K562 (cell line): ENCODE measurements around the gene ABCA8. TPM values are rescaled to one million over a fixed set of nuclear protein-coding genes. Genes with fewer than 3 reads are reported as not detected.
A peak's percentile ranks its signal among the peaks of the same experiment; 100 is the strongest.

Experiments used
- CBX2 ChIP-seq: fragments of 200-600 bp; sonication (generic); IDR thresholded peaks from one replicate; pipeline ENCODE4 v1.6.1; 2012; ENCODE audit warnings: mild to moderate bottlenecking, low read length, inconsistent platforms; ENCODE audit not compliant: insufficient read depth, poor library complexity, severe bottlenecking
- CREB1 ChIP-seq, 2 experiments: sonication (generic) in 1 of 2; formaldehyde crosslinking in 1 of 2; IDR thresholded peaks; 2 replicates each; pipeline versions ENCODE4 v1.6.1 to v1.8.0; 2012 to 2022; ENCODE audit warnings: inconsistent platforms in 1 of 2, mild to moderate bottlenecking in 1 of 2, missing genetic modification reagents in 1 of 2, moderate library complexity in 1 of 2
- DIDO1 ChIP-seq: fragments of 450-650 bp; IDR thresholded peaks from 2 replicates; pipeline ENCODE4 v1.6.1; 2016; ENCODE audit warnings: low read depth, missing biosample characterization, missing genetic modification characterization
- NFE2 ChIP-seq: IDR thresholded peaks from 2 replicates; pipeline ENCODE4 v1.6.1; 2014; ENCODE audit warnings: antibody characterized with exemption, low read depth
- NFIC ChIP-seq: fragments of 450-650 bp; IDR thresholded peaks from 2 replicates; pipeline ENCODE4 v1.6.1; 2017; ENCODE audit warnings: mild to moderate bottlenecking, inconsistent platforms
- POLR2B ChIP-seq: fragments of 450-650 bp; IDR thresholded peaks from 2 replicates; pipeline ENCODE4 v1.6.1; 2018; ENCODE audit warnings: low read depth; ENCODE audit not compliant: partially characterized antibody
- PTBP1 ChIP-seq: fragments of 200-400 bp; formaldehyde crosslinking; IDR thresholded peaks from 2 replicates; pipeline ENCODE4 v1.6.1; 2017; ENCODE audit warnings: low read depth, low read length
- SIN3B ChIP-seq: fragments of 450-650 bp; IDR thresholded peaks from 2 replicates; pipeline ENCODE4 v1.6.1; 2017; ENCODE audit warnings: low read depth, mild to moderate bottlenecking, moderate library complexity
- TGIF2 ChIP-seq: sonication (generic); formaldehyde crosslinking; IDR thresholded peaks from 2 replicates; pipeline ENCODE4 v1.8.1; 2022; ENCODE audit warnings: mild to moderate bottlenecking, missing genetic modification reagents, moderate library complexity
- TOE1 ChIP-seq, 2 experiments: fragments of 450-650 bp in 1 of 2; sonication (generic) in 1 of 2; formaldehyde crosslinking in 1 of 2; IDR thresholded peaks; 2 replicates each; pipeline versions ENCODE4 v1.7.1 to v1.8.0; 2016 to 2022; ENCODE audit warnings: borderline replicate concordance in 2 of 2, mild to moderate bottlenecking in 2 of 2, antibody characterized with exemption in 1 of 2, inconsistent platforms in 1 of 2, low read depth in 1 of 2, missing genetic modification reagents in 1 of 2, moderate library complexity in 1 of 2
- ZBED1 ChIP-seq: IDR thresholded peaks from 2 replicates; pipeline ENCODE4 v1.6.1; 2014
- ZC3H8 ChIP-seq: fragments of 450-650 bp; IDR thresholded peaks from 2 replicates; pipeline ENCODE4 v1.6.1; 2017
- ZNF133 ChIP-seq: fragments of 250-450 bp; sonication (Bioruptor Pico); IDR thresholded peaks from 2 replicates; pipeline ENCODE4 v1.4.0; 2020; ENCODE audit warnings: mild to moderate bottlenecking
- ZSCAN32 ChIP-seq: fragments of 450-650 bp; formaldehyde crosslinking; IDR thresholded peaks from 2 replicates; pipeline ENCODE4 v1.4.0; 2020; ENCODE audit warnings: mild to moderate bottlenecking, moderate library complexity
- polyA plus RNA-seq, 8 experiments: library from polyadenylated mRNA; depleted of rRNA in 4 of 8; stranded (reverse) in 5 of 8; unstranded in 3 of 8; fragments of >200 nt; fragmentation: Nextera tagmentation in 2 of 8; fragmentation: Illumina TruSeq in 1 of 8; extraction: Ambion mirVana in 2 of 8; extraction: Trizol in 1 of 8; gene quantifications; 2 replicates each; pipeline versions ENCODE4 v1.2.1 to v1.2.3, GENCODE V29; 2011 to 2014; ENCODE audit warnings: inconsistent platforms in 1 of 8, missing spikeins in 1 of 8
- total RNA-seq, 7 experiments: library from RNA; depleted of rRNA in 6 of 7; stranded (reverse); fragments of >200 nt in 6 of 7; fragmentation: Illumina TruSeq in 2 of 7; extraction: Trizol in 2 of 7; gene quantifications; 2 replicates each; pipeline versions ENCODE4 v1.2.1 to v1.2.3, GENCODE V29; 2011 to 2021; ENCODE audit warnings: low replicate concordance in 1 of 7
- TF ChIP-seq, protein P1 (sequence below), 2 experiments: fragments of 450-650 bp in 1 of 2; sonication (generic) in 1 of 2; formaldehyde crosslinking; conservative IDR thresholded peaks; 2 replicates each; pipeline versions ENCODE4 v1.4.0 to v1.8.1; 2020 to 2022; ENCODE audit warnings: mild to moderate bottlenecking in 1 of 2, missing genetic modification reagents in 1 of 2
- TF ChIP-seq, protein P2 (sequence below): fragments of 200-600 bp; sonication (generic); IDR thresholded peaks from one replicate; pipeline ENCODE4 v1.6.1; 2012; ENCODE audit warnings: mild to moderate bottlenecking, low read depth, low read length, inconsistent platforms

The ABCA8 gene
- total and polyA plus RNA-seq, 9 of the 15 experiments (the other 6 are each of a cell fraction or from before 2014, with no cell fraction given) = 1.8 to 13.2 (median 12.0) TPM

DNA sequence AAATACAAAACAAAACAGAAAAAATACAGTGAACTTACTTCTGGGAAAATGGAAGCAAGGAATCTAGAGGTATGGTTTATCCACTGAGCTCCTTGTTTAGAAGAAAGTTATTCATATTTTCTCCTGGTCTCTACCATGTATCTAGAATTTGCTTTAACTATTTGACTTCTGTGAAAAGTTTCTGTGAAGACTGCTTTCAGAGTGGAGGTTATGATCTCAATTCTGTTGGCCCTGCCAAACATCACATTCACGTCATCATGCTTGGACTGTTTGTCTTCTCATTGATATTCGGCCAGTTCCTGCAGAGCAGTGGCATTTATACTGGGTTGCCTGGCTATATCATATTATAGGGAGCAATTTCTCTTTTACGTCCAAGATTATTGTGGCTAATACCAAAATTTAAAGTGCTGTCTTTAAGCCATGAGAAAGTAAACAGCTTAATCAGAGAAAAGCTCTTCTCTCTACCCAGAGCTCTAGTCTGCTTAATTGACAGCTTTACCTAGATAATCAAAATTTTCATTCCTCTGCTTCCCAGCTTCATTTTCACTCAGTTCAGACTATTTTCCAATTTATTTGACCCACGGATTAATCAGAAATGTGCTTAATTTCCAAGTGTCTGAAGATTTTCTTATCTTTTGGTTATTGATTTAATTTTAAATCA, at the start of gene ABCA8 (continued):
- TF ChIP-seq ZNF133 (CRISPR knock-in tag) = no peak
- TF ChIP-seq NFE2 = no peak
- peak; percentile 69; the same call in 1 of the 2 replicates for TF ChIP-seq DIDO1 (tag)
- TF ChIP-seq POLR2B = peak; percentile 57
- TF ChIP-seq SIN3B = no peak
- peak; percentile 95 for TF ChIP-seq CREB1 (IDR thresholded peaks at IDR 0.05)
- TF ChIP-seq CREB1 (CRISPR knock-in tag; IDR thresholded peaks at IDR 0.05) = peak; percentile 68; the same call in 1 of the 2 replicates
- TF ChIP-seq CBX2 = no peak
- no peak for TF ChIP-seq TOE1 (IDR thresholded peaks at IDR 0.05; ENCODE audit: borderline replicate concordance)
- TF ChIP-seq TOE1 (CRISPR knock-in tag; IDR thresholded peaks at IDR 0.05; ENCODE audit: borderline replicate concordance, low read depth) = no peak
- TF ChIP-seq ZC3H8 = no peak
- no peak for TF ChIP-seq ZSCAN32 (CRISPR knock-in tag)
- no peak for TF ChIP-seq TGIF2
- TF ChIP-seq, protein P1, sequence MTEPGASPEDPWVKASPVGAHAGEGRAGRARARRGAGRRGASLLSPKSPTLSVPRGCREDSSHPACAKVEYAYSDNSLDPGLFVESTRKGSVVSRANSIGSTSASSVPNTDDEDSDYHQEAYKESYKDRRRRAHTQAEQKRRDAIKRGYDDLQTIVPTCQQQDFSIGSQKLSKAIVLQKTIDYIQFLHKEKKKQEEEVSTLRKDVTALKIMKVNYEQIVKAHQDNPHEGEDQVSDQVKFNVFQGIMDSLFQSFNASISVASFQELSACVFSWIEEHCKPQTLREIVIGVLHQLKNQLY (CRISPR knock-in tag; conservative IDR thresholded peaks at IDR 0.05) = no peak
- no peak; the same call in 1 of the 2 replicates for TF ChIP-seq NFIC
- no peak for TF ChIP-seq ZBED1
- no peak for TF ChIP-seq PTBP1
- TF ChIP-seq, protein P2, sequence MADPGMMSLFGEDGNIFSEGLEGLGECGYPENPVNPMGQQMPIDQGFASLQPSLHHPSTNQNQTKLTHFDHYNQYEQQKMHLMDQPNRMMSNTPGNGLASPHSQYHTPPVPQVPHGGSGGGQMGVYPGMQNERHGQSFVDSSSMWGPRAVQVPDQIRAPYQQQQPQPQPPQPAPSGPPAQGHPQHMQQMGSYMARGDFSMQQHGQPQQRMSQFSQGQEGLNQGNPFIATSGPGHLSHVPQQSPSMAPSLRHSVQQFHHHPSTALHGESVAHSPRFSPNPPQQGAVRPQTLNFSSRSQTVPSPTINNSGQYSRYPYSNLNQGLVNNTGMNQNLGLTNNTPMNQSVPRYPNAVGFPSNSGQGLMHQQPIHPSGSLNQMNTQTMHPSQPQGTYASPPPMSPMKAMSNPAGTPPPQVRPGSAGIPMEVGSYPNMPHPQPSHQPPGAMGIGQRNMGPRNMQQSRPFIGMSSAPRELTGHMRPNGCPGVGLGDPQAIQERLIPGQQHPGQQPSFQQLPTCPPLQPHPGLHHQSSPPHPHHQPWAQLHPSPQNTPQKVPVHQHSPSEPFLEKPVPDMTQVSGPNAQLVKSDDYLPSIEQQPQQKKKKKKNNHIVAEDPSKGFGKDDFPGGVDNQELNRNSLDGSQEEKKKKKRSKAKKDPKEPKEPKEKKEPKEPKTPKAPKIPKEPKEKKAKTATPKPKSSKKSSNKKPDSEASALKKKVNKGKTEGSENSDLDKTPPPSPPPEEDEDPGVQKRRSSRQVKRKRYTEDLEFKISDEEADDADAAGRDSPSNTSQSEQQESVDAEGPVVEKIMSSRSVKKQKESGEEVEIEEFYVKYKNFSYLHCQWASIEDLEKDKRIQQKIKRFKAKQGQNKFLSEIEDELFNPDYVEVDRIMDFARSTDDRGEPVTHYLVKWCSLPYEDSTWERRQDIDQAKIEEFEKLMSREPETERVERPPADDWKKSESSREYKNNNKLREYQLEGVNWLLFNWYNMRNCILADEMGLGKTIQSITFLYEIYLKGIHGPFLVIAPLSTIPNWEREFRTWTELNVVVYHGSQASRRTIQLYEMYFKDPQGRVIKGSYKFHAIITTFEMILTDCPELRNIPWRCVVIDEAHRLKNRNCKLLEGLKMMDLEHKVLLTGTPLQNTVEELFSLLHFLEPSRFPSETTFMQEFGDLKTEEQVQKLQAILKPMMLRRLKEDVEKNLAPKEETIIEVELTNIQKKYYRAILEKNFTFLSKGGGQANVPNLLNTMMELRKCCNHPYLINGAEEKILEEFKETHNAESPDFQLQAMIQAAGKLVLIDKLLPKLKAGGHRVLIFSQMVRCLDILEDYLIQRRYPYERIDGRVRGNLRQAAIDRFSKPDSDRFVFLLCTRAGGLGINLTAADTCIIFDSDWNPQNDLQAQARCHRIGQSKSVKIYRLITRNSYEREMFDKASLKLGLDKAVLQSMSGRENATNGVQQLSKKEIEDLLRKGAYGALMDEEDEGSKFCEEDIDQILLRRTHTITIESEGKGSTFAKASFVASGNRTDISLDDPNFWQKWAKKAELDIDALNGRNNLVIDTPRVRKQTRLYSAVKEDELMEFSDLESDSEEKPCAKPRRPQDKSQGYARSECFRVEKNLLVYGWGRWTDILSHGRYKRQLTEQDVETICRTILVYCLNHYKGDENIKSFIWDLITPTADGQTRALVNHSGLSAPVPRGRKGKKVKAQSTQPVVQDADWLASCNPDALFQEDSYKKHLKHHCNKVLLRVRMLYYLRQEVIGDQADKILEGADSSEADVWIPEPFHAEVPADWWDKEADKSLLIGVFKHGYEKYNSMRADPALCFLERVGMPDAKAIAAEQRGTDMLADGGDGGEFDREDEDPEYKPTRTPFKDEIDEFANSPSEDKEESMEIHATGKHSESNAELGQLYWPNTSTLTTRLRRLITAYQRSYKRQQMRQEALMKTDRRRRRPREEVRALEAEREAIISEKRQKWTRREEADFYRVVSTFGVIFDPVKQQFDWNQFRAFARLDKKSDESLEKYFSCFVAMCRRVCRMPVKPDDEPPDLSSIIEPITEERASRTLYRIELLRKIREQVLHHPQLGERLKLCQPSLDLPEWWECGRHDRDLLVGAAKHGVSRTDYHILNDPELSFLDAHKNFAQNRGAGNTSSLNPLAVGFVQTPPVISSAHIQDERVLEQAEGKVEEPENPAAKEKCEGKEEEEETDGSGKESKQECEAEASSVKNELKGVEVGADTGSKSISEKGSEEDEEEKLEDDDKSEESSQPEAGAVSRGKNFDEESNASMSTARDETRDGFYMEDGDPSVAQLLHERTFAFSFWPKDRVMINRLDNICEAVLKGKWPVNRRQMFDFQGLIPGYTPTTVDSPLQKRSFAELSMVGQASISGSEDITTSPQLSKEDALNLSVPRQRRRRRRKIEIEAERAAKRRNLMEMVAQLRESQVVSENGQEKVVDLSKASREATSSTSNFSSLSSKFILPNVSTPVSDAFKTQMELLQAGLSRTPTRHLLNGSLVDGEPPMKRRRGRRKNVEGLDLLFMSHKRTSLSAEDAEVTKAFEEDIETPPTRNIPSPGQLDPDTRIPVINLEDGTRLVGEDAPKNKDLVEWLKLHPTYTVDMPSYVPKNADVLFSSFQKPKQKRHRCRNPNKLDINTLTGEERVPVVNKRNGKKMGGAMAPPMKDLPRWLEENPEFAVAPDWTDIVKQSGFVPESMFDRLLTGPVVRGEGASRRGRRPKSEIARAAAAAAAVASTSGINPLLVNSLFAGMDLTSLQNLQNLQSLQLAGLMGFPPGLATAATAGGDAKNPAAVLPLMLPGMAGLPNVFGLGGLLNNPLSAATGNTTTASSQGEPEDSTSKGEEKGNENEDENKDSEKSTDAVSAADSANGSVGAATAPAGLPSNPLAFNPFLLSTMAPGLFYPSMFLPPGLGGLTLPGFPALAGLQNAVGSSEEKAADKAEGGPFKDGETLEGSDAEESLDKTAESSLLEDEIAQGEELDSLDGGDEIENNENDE = no peak
